GM19455 (cell line): ENCODE results near the gene AOAH.
"Not testable (repeated sequence)": the region's sequence is repeated elsewhere in the genome, so short reads cannot be mapped to it uniquely, and the experiment has no call there.

Experiments
- ATAC-seq: cut with Tn5 transposase; IDR thresholded peaks from one replicate; pipeline ENCODE4 v1.9.1; 2021; ENCODE audit not compliant: unreplicated experiment

The AOAH gene

GRCh38 chr7:36658335-36659171 lies 65.7 kb downstream of the AOAH start:
- ATAC-seq: no peak

GRCh38 chr7:36657036-36657660 lies 67.1 kb downstream of the AOAH start:
- ATAC-seq: no peak

DNA sequence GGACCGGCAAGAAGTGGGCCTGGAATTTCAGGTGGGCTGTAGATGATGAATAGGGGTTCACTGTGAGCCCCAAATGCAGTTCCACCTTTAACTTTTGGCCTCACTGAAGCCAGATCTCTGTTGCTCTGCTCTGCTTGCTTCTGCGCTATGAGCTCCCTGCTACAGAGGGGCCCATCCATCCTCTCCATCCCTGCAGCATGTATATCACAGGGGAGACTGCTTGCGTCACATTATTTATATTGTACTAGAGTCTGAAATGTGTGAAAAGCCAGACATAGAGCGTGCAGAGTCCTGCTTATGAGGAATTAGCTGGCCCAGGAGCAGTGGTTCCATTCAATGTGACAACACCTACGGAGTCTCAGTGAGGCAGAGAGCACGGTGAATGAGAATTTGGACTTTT lies 69.9 kb downstream of the AOAH start:
- no peak for ATAC-seq

- no peak for ATAC-seq
These were observed 70.5 kb downstream of the AOAH start for GRCh38 chr7:36653663-36654355.

GRCh38 chr7:36653008-36653662 lies 71.2 kb downstream of the AOAH start:
- ATAC-seq: no peak

- ATAC-seq: no peak
These were observed 71.9 kb downstream of the AOAH start for GRCh38 chr7:36652431-36652830.

- no peak for ATAC-seq
These were observed 72.9 kb downstream of the AOAH start for GRCh38 chr7:36651404-36651803.

DNA sequence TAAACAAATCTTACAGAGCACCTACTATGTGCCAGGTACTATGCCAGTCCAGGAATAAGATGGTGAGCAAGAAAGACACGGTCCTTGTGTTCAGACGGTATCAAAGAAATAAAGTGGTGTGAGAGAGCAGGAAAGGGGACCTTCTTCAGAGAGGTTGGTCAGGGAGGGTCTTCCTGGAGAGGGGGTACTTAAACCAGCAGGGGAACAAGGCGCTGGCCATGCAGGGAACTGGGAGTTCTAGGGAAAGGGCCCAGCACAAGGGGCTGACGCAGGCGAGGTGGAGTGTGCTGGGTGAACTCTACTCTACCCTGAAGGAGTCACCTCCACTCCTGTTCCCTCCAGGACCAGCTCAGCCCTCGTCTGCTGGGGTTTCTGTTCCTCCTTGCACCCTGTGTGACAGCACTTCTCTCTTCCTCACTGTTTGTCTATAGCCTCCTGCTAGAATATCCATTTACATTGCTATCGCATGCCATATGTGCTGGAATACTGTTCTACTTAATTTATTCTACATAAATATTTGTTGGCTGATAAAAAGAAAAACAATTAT lies 73.5 kb downstream of the AOAH start:
- no peak for ATAC-seq

DNA sequence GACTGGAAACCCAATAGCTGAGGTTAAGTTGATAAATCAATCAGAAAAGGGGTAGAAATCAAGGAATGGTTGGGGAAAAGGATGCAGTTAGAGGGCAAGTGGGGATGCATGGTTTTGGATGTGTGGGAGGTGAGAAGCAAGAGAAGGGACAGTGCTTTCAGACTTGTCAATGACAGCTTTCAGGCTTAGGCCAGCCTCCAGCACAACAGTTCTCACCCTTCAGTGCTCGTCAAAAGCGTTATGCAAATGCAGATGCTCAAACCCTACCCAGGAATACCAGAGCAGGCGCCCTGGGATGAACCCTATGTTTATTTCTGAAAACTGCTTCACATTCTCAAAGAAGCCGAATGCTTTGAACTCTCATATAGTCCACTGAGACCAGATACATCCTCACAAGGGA lies 74.0 kb downstream of the AOAH start:
- ATAC-seq: no peak

GRCh38 chr7:36649319-36649718 lies 75.0 kb downstream of the AOAH start:
- ATAC-seq: not testable (repeated sequence)

DNA sequence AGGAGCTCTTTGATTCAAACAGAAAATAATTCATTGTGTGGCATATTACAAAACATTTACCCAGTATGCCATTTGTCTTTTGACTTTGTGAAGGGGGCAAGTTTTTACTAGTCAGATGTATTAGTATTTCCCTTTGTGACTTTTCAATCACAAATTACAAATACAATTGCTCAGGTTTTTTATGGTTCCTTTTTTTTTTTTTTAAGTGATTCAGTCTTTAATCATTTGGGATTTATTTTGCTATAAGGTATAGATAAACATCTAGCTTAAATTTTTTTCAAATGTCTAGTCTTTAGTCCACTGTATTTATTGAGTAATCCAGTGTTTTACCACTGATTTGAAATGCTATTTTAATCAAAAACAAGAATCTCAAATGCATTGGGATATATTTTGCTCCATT lies 75.9 kb downstream of the AOAH start:
- ATAC-seq: no peak

- no peak for ATAC-seq
These were observed 79.5 kb downstream of the AOAH start for GRCh38 chr7:36644625-36645422.

DNA sequence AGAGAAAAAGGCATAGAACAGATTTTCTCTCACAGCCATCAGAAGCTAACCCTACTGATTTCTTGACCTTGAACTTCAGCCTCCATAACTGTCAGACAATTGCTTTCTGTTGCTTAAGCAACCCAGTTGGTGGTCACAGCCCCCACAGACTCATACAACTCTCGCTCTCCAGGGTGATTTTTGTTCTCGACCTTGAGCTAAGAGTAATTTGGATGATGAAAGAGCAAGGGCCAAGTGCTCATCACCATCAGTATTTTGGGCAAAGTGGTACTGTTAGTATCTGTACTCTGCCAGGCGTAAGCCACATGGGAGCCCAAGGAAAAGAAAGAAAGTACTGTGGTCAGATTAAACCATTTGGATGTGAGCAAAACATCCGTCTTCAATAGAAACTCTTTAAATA lies 81.9 kb downstream of the AOAH start:
- ATAC-seq: no peak

GRCh38 chr7:36642010-36642409 lies 82.3 kb downstream of the AOAH start:
- no peak for ATAC-seq

DNA sequence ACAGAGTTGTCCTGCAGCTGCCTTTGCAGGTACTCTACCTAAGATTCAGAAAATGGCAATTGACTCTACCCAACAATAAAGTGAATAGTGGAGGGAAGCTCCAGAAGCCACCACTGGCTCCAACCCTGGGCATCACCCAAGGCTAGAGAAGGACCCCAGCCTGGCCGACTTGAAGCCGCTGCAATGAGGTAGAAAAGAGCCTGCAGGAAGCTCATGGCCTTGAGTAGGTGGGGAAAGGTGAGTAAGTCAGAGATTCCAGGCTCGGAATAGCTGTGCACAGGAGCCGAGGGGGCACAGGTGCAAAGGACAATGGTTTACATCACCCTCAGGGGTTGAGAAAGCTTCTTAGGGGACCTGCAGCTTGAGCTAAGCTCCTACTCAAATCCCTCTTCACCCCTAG lies 83.6 kb downstream of the AOAH start:
- no peak for ATAC-seq

GRCh38 chr7:36639826-36640225 lies 84.5 kb downstream of the AOAH start:
- no peak for ATAC-seq

DNA sequence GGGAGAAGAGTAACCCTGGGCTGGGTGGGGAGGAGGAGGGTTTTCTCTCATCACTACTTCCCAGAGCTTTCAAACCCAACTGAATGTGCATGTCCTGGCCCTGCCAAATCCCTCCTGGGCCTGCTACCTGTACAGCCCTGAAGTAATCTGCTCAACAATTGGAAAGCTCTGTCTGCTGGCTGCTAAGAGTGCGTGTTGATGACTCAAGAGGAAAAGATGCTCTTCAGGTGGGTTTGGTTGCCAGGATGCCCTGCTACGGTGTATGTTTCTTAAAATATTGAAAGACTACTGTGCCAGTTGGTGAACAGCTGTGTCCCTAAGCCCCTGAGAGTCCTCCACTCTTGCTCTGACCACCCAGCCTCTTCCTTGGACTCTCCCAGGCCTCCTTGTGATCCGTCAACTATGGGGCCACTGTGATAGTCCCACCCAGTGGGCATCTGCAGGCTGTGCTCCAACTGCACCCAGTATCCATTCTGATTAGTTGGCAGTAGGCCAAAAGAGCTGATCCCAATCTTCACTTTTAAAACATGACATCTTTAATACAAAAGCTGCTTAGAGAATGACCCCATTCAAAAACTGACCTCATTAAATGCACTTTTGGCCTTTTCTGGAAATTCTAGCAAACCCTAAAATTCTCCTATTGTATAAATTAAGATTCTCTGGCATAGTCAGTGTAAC lies 85.6 kb downstream of the AOAH start:
- no peak for ATAC-seq

GRCh38 chr7:36638140-36638539 lies 86.2 kb downstream of the AOAH start:
- no peak for ATAC-seq

DNA sequence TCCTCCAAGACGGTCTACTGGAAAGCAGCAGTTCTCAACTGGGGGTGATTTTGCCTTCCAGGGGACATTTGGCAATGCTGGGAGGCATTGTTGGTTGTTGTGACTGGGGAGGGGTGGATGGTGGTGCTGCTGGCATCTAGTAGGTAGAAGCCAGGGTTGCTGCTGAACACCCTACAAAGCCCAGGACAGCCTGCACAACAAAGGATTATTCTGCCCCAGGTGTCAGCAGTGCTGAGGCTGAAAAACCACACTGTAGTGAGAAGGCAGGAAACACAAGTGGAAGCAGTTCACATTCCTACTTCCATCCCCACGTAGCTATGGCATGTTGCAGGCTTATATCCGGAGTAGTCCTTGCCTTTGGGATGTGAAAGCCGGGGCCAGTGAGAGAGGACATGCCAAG lies 86.9 kb downstream of the AOAH start:
- ATAC-seq: no peak

DNA sequence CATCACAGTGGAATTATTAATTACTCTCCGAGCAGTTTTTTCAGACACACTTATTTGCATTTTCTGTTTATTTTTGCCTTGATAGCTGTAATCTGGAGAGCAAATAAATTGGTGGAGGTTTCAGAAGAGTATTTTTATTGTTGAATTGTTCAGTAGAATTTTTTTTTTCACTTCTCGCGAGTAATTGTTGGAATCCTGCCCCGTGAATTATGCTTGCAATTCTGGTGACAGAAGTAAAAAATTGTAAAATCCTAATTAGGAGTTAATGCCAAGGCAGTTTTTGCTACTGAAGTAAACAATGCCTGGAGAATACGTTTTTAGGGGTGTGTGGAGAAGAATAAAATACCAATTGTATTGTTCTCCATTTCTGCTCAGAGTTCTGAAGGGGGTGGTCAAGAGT lies 88.2 kb downstream of the AOAH start:
- ATAC-seq: no peak
